HepG2 (cell line): Measurements from ENCODE around the gene CIBAR2. TPM values are rescaled to one million over a fixed set of nuclear protein-coding genes. Genes with fewer than 3 reads are reported as not detected.

ENCODE experiments used
- ASH2L ChIP-seq: fragments of 300-600, 200-600 bp; sonication (generic); IDR thresholded peaks from 2 replicates; pipeline ENCODE4 v1.7.0; 2017; ENCODE audit warnings: low read depth, mild to moderate bottlenecking, moderate library complexity, mixed read lengths, low read length; ENCODE audit not compliant: insufficient read length
- SNRNP70 ChIP-seq: fragments of 200-400 bp; formaldehyde crosslinking; IDR thresholded peaks from 2 replicates; pipeline ENCODE4 v1.6.1; 2017; ENCODE audit warnings: mild to moderate bottlenecking, low read depth, low read length, moderate library complexity
- ZNF33B ChIP-seq: sonication (generic); formaldehyde crosslinking; IDR thresholded peaks from 2 replicates; pipeline ENCODE4 v1.5.1; 2020; ENCODE audit warnings: mild to moderate bottlenecking, missing genetic modification reagents
- polyA plus RNA-seq, 8 experiments: library from polyadenylated mRNA; depleted of rRNA in 3 of 8; stranded (reverse) in 7 of 8; unstranded in 1 of 8; fragments of >200 nt; fragmentation: Illumina TruSeq in 4 of 8; extraction: Trizol in 4 of 8; gene quantifications; 2 replicates each; pipeline versions ENCODE4 v1.2.1 to v1.2.3, GENCODE V29; 2011 to 2016; ENCODE audit warnings: low read depth in 4 of 8, missing spikeins in 1 of 8, mixed read lengths in 1 of 8; ENCODE audit not compliant: insufficient read depth in 1 of 8
- total RNA-seq, 5 experiments: library from RNA; depleted of rRNA; stranded (reverse); fragments of >200 nt; fragmentation: Illumina TruSeq; extraction: Trizol; gene quantifications; 2 replicates each; pipeline ENCODE4 v1.2.3, GENCODE V29; 2016; ENCODE audit warnings: low read depth in 1 of 5
- TF ChIP-seq, protein P1 (sequence below): sonication (generic); formaldehyde crosslinking; IDR thresholded peaks from 2 replicates; pipeline ENCODE4 v1.5.0; 2020; ENCODE audit warnings: mild to moderate bottlenecking, missing genetic modification reagents
- TF ChIP-seq, protein P2 (sequence below): IDR thresholded peaks from 2 replicates; pipeline ENCODE4 v1.6.1; 2016; ENCODE audit warnings: low read depth
- TF ChIP-seq, protein P3 (sequence below): sonication (generic); formaldehyde crosslinking; IDR thresholded peaks from 2 replicates; pipeline ENCODE4 v1.8.0; 2022; ENCODE audit warnings: mild to moderate bottlenecking, missing genetic modification reagents; ENCODE audit not compliant: insufficient replicate concordance

The CIBAR2 gene
- total and polyA plus RNA-seq, 2 of the 13 experiments (the other 11 are each of a cell fraction or from before 2014, with no cell fraction given) = not detected

DNA sequence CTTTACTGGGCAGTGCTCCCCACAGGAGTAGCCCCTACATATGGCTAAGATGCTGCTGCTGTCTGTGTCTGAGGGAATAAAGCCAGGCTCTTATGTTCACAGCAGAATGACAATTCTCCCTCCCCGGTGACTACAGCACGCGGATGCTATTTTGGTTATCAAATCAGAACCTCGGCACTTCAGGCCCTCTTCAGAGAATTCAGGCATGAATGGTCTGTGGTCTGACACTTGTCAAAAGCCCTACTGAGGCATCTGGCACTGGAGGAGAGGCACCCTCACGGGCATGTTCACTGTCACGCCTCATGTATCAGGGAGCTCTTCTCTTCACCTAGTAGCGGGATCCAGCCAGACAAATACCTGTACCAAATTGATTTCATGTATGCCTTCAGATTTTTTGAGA lies 54.3 kb downstream of the CIBAR2 start (continued):
- TF ChIP-seq, protein P1, sequence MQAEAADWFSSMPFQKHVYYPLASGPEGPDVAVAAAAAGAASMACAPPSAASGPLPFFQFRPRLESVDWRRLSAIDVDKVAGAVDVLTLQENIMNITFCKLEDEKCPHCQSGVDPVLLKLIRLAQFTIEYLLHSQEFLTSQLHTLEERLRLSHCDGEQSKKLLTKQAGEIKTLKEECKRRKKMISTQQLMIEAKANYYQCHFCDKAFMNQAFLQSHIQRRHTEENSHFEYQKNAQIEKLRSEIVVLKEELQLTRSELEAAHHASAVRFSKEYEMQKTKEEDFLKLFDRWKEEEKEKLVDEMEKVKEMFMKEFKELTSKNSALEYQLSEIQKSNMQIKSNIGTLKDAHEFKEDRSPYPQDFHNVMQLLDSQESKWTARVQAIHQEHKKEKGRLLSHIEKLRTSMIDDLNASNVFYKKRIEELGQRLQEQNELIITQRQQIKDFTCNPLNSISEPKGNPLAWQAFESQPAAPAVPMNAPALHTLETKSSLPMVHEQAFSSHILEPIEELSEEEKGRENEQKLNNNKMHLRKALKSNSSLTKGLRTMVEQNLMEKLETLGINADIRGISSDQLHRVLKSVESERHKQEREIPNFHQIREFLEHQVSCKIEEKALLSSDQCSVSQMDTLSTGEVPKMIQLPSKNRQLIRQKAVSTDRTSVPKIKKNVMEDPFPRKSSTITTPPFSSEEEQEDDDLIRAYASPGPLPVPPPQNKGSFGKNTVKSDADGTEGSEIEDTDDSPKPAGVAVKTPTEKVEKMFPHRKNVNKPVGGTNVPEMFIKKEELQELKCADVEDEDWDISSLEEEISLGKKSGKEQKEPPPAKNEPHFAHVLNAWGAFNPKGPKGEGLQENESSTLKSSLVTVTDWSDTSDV (CRISPR knock-in tag) = no peak
- TF ChIP-seq, protein P2, sequence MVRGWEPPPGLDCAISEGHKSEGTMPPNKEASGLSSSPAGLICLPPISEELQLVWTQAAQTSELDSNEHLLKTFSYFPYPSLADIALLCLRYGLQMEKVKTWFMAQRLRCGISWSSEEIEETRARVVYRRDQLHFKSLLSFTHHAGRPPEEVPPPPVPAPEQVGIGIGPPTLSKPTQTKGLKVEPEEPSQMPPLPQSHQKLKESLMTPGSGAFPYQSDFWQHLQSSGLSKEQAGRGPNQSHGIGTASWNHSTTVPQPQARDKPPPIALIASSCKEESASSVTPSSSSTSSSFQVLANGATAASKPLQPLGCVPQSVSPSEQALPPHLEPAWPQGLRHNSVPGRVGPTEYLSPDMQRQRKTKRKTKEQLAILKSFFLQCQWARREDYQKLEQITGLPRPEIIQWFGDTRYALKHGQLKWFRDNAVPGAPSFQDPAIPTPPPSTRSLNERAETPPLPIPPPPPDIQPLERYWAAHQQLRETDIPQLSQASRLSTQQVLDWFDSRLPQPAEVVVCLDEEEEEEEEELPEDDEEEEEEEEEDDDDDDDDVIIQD (CRISPR knock-in tag) = no peak
- TF ChIP-seq ASH2L = no peak
- TF ChIP-seq, protein P3, sequence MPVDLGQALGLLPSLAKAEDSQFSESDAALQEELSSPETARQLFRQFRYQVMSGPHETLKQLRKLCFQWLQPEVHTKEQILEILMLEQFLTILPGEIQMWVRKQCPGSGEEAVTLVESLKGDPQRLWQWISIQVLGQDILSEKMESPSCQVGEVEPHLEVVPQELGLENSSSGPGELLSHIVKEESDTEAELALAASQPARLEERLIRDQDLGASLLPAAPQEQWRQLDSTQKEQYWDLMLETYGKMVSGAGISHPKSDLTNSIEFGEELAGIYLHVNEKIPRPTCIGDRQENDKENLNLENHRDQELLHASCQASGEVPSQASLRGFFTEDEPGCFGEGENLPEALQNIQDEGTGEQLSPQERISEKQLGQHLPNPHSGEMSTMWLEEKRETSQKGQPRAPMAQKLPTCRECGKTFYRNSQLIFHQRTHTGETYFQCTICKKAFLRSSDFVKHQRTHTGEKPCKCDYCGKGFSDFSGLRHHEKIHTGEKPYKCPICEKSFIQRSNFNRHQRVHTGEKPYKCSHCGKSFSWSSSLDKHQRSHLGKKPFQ (CRISPR knock-in tag) = no peak
- TF ChIP-seq ZNF33B = no peak
- TF ChIP-seq SNRNP70 = no peak
